HepG2 (cell line): ENCODE measurements around the gene ARL17B. TPM values are rescaled to one million over a fixed set of nuclear protein-coding genes. Genes with fewer than 3 reads are reported as not detected.
A peak's percentile ranks its signal among the peaks of the same experiment; 100 is the strongest.
"Not testable (repeated sequence)": the region's sequence is repeated elsewhere in the genome, so short reads cannot be mapped to it uniquely, and the experiment has no call there.

Experiments used
- ATAC-seq: fragments of 200-7000 bp; cut with Tn5 transposase; 3 replicates; pipeline ENCODE4 v1.9.1; 2020; ENCODE audit warnings: mild to moderate bottlenecking, moderate library complexity
- Bru-seq: library from RNA; stranded (reverse); fragments of 400-500 nt; gene quantifications from one replicate; lab custom pipeline; 2021; lab: Mats Ljungman, UMichigan
- BruChase-seq, 2 experiments: library from RNA; stranded (reverse); fragments of 400-500 nt; gene quantifications; one replicate each; lab custom pipeline; 2021; lab: Mats Ljungman, UMichigan
- BruUV-seq: library from RNA; stranded (reverse); fragments of 400-500 nt; replicated peaks from 2 replicates; lab custom pipeline; 2021; lab: Mats Ljungman, UMichigan
- CTCF ChIA-PET: fragments of 300-600 bp; formaldehyde crosslinking; extraction: SDS; loops from one replicate; lab custom pipeline; 2021; ENCODE audit warnings: low total read pairs, inconsistent platforms, low intra/inter-chr PET ratio; lab: Yijun Ruan, JAX
- POLR2A ChIA-PET: fragments of 350-600 bp; sonication (Branson Sonifier 250); formaldehyde crosslinking; loops from one replicate; lab custom pipeline; 2020; ENCODE audit warnings: antibody characterized with exemption, inconsistent platforms; lab: Yijun Ruan, JAX
- DNase-seq: peaks from one replicate; pipeline ENCODE4 v3.0.0-alpha.2; 2015; ENCODE audit warnings: low spot score
- FAIRE-seq: peaks from 3 replicates; lab custom pipeline; 2011; peaks lifted over from hg19 to GRCh38; lab: Jason Lieb, UNC
- H2AFZ ChIP-seq: one replicate; pipeline ENCODE4 v1.6.1; 2011; ENCODE audit warnings: low read length, inconsistent platforms
- H3K27ac ChIP-seq: fragments of 300-600 bp; 3 replicates; pipeline ENCODE4 v1.8.0; 2011; ENCODE audit warnings: mixed run types, mild to moderate bottlenecking, mixed read lengths, low read length, inconsistent platforms; ENCODE audit not compliant: insufficient read depth; ENCODE audit errors: extremely low read length
- H3K27me3 ChIP-seq, 2 experiments: fragments of 200-600 bp in 1 of 2; 2 replicates in 1 of 2; 3 replicates in 1 of 2; pipeline versions ENCODE4 v1.6.0 to v1.8.0; 2011; ENCODE audit warnings: low read length in 2 of 2, mild to moderate bottlenecking in 2 of 2, moderate library complexity in 2 of 2, inconsistent platforms in 1 of 2; ENCODE audit not compliant: insufficient read depth in 2 of 2, control insufficient read depth in 1 of 2
- H3K36me3 ChIP-seq, 2 experiments: fragments of 200-600 bp in 1 of 2; replicated peaks in 1 of 2; 2 replicates in 1 of 2; 3 replicates in 1 of 2; pipeline versions ENCODE4 v1.5.1 to v1.8.0; 2011; ENCODE audit warnings: low read length in 2 of 2, inconsistent platforms in 1 of 2; ENCODE audit not compliant: insufficient read depth in 2 of 2, control insufficient read depth in 1 of 2
- H3K4me1 ChIP-seq: 2 replicates; pipeline ENCODE4 v1.5.1; 2012; ENCODE audit warnings: low read length, inconsistent platforms; ENCODE audit not compliant: insufficient read depth
- H3K4me2 ChIP-seq: 2 replicates; pipeline ENCODE4 v1.6.0; 2011; ENCODE audit warnings: low read depth, low read length, inconsistent platforms
- H3K4me3 ChIP-seq, 3 experiments: fragments of 200-600 bp in 1 of 3; sonication (generic), shearing (Covaris generic) in 1 of 3; replicated peaks in 1 of 3; 2 replicates each; pipeline ENCODE4 v1.5.1; 2011 to 2016; ENCODE audit warnings: low read length in 3 of 3, inconsistent platforms in 2 of 3, low read depth in 2 of 3, mild to moderate bottlenecking in 2 of 3, control low read depth in 1 of 3, mixed read lengths in 1 of 3; ENCODE audit not compliant: insufficient read depth in 1 of 3
- H3K79me2 ChIP-seq: one replicate; pipeline ENCODE4 v1.6.1; 2011; ENCODE audit warnings: low read length, inconsistent platforms; ENCODE audit not compliant: insufficient read depth
- H3K9ac ChIP-seq: 2 replicates; pipeline ENCODE4 v1.6.0; 2011; ENCODE audit warnings: mild to moderate bottlenecking, low read depth, low read length, inconsistent platforms; ENCODE audit not compliant: insufficient read depth
- H3K9me3 ChIP-seq: 2 replicates; pipeline ENCODE4 v1.5.1; 2012; ENCODE audit warnings: mild to moderate bottlenecking, low read length
- H4K20me1 ChIP-seq: 2 replicates; pipeline ENCODE4 v1.6.0; 2011; ENCODE audit warnings: inconsistent platforms, mild to moderate bottlenecking, low read length, moderate library complexity; ENCODE audit not compliant: insufficient read depth
- HOXA3 ChIP-seq: sonication (generic); formaldehyde crosslinking; IDR thresholded peaks from 2 replicates; pipeline ENCODE4 v1.5.0; 2020; ENCODE audit warnings: missing genetic modification reagents
- NFYB ChIP-seq: sonication (generic); formaldehyde crosslinking; IDR thresholded peaks from 2 replicates; pipeline ENCODE4 v1.4.0; 2020; ENCODE audit warnings: missing genetic modification reagents
- NFYC ChIP-seq: IDR thresholded peaks from 2 replicates; pipeline ENCODE4 v1.6.1; 2016; ENCODE audit warnings: missing genetic modification reagents, missing compliant biosample characterization
- SAP130 ChIP-seq: IDR thresholded peaks from 2 replicates; pipeline ENCODE4 v1.6.1; 2016; ENCODE audit warnings: low read depth
- ZNF232 ChIP-seq: sonication (generic); formaldehyde crosslinking; IDR thresholded peaks from 2 replicates; pipeline ENCODE4 v1.4.0; 2020; ENCODE audit warnings: missing genetic modification reagents, borderline replicate concordance
- WGBS: methylation state at CpG from one replicate; pipeline ENCODE4 v1.1.6; 2017; ENCODE audit warnings: low lambda C conversion rate; 5-methylcytosine and 5-hydroxymethylcytosine counted together
- in situ Hi-C: cut with HindIII; loops from 2 replicates; pipeline ENCODE4 v1.10.0; 2017; ENCODE audit warnings: low pct_unique_long_range_greater_than_20kb; ENCODE audit not compliant: extremely low pct_ligation_motif_present
- intact Hi-C: fragments of 100-400 bp; cut with micrococcal nuclease; formaldehyde crosslinking; loops from one replicate; pipeline ENCODE4 v1.10.0; 2022; ENCODE audit not compliant: unreplicated experiment
- long read RNA-seq, 2 experiments: library from RNA in 1 of 2; library from polyadenylated mRNA in 1 of 2; stranded (forward) in 1 of 2; unstranded in 1 of 2; transcript quantifications; one replicate each; pipeline ENCODE4 v2.0.0, GENCODE V29; 2019 to 2022
- polyA minus RNA-seq, 3 experiments: library from RNA; depleted of rRNA, polyadenylated mRNA; stranded (reverse); fragments of >200 nt; gene quantifications; 2 replicates each; pipeline ENCODE4 v1.2.3, GENCODE V29; 2011; ENCODE audit warnings: low replicate concordance in 1 of 3
- polyA plus RNA-seq, 8 experiments: library from polyadenylated mRNA; depleted of rRNA in 3 of 8; stranded (reverse) in 7 of 8; unstranded in 1 of 8; fragments of >200 nt; fragmentation: Illumina TruSeq in 4 of 8; extraction: Trizol in 4 of 8; gene quantifications; 2 replicates each; pipeline versions ENCODE4 v1.2.1 to v1.2.3, GENCODE V29; 2011 to 2016; ENCODE audit warnings: low read depth in 4 of 8, missing spikeins in 1 of 8, mixed read lengths in 1 of 8; ENCODE audit not compliant: insufficient read depth in 1 of 8
- total RNA-seq, 5 experiments: library from RNA; depleted of rRNA; stranded (reverse); fragments of >200 nt; fragmentation: Illumina TruSeq; extraction: Trizol; gene quantifications; 2 replicates each; pipeline ENCODE4 v1.2.3, GENCODE V29; 2016; ENCODE audit warnings: low read depth in 1 of 5
- TF ChIP-seq, protein P1 (sequence below): sonication (generic); IDR thresholded peaks from 2 replicates; pipeline ENCODE4 v1.6.1; 2016; ENCODE audit warnings: low read depth, borderline replicate concordance
- TF ChIP-seq, protein P2 (sequence below): IDR thresholded peaks from 2 replicates; pipeline ENCODE4 v1.6.1; 2016; ENCODE audit warnings: low read depth
- TF ChIP-seq, protein P3 (sequence below): IDR thresholded peaks from 2 replicates; pipeline ENCODE4 v1.6.1; 2016; ENCODE audit warnings: control low read depth
- TF ChIP-seq, protein P4 (sequence below): sonication (generic); formaldehyde crosslinking; IDR thresholded peaks from 2 replicates; pipeline ENCODE4 v1.4.0; 2020; ENCODE audit warnings: low read depth, missing genetic modification reagents

ARL17B gene
- total RNA-seq (2016; rRNA removed; fragmentation: Illumina TruSeq; extraction: Trizol), result 25.8 and 37.0 TPM in 2 replicates
- total RNA-seq (2016; cell fraction: cytosol; rRNA removed; fragmentation: Illumina TruSeq; extraction: Trizol; ENCODE audit: low read depth), result 4.7 and 5.6 TPM in 2 replicates
- 23.9 and 36.6 TPM in 2 replicates for total RNA-seq (2016; cell fraction: insoluble cytoplasmic fraction; rRNA removed; fragmentation: Illumina TruSeq; extraction: Trizol)
- 7.5 and 7.9 TPM in 2 replicates for total RNA-seq (2016; cell fraction: membrane; rRNA removed; fragmentation: Illumina TruSeq; extraction: Trizol)
- total RNA-seq (2016; cell fraction: nucleus; rRNA removed; fragmentation: Illumina TruSeq; extraction: Trizol), result 25.6 and 36.8 TPM in 2 replicates
- polyA plus RNA-seq (2011; rRNA removed), result 13.9 and 14.2 TPM in 2 replicates
- 8.1 and 9.1 TPM in 2 replicates for polyA plus RNA-seq (2011; cell fraction: cytosol; rRNA removed)
- polyA plus RNA-seq (2011; cell fraction: nucleus; rRNA removed), result 9.0 and 10.9 TPM in 2 replicates
- polyA plus RNA-seq (2012), result 7.9 and 12.4 TPM in 2 replicates
- 7.0 and 7.7 TPM in 2 replicates for polyA plus RNA-seq (2016; cell fraction: cytosol; fragmentation: Illumina TruSeq; extraction: Trizol; ENCODE audit: low read depth)
- polyA plus RNA-seq (2016; cell fraction: insoluble cytoplasmic fraction; fragmentation: Illumina TruSeq; extraction: Trizol; ENCODE audit: low read depth), result 43.2 and 44.2 TPM in 2 replicates
- polyA plus RNA-seq (2016; cell fraction: membrane; fragmentation: Illumina TruSeq; extraction: Trizol; ENCODE audit: low read depth), result 5.9 and 7.1 TPM in 2 replicates
- polyA plus RNA-seq (2016; cell fraction: nucleus; fragmentation: Illumina TruSeq; extraction: Trizol; ENCODE audit: insufficient read depth, low read depth), result 44.3 and 44.6 TPM in 2 replicates
- 3.3 and 4.5 TPM in 2 replicates for polyA minus RNA-seq (2011; rRNA and poly(A)+ RNA removed; ENCODE audit: low replicate concordance)
- polyA minus RNA-seq (2011; cell fraction: cytosol; rRNA and poly(A)+ RNA removed), result 3.2 and 5.4 TPM in 2 replicates
- 13.3 and 16.2 TPM in 2 replicates for polyA minus RNA-seq (2011; cell fraction: nucleus; rRNA and poly(A)+ RNA removed)
- Bru-seq, nascent RNA, result percentile 50 among the genes with signal in this experiment
- percentile 53 among the genes with signal in this experiment for BruChase-seq, experiment 1, labeled RNA remaining after a 6-hour chase
- BruChase-seq, experiment 2, labeled RNA remaining after a 2-hour chase, result percentile 63 among the genes with signal in this experiment
- long read RNA-seq, experiment 1, transcript ARL17B-202 (4 exons, 743 nt), result major isoform, 7 of 23 reads
- long read RNA-seq, experiment 1, partial matches to known transcripts, result 0 of 23 reads
- long read RNA-seq, experiment 1, other reads (novel, unspliced or antisense), result 15 of 23 reads
- long read RNA-seq, experiment 2, partial matches to known transcripts, result 2 of 22 reads
- long read RNA-seq, experiment 2, other reads (novel, unspliced or antisense), result 16 of 22 reads

DNA sequence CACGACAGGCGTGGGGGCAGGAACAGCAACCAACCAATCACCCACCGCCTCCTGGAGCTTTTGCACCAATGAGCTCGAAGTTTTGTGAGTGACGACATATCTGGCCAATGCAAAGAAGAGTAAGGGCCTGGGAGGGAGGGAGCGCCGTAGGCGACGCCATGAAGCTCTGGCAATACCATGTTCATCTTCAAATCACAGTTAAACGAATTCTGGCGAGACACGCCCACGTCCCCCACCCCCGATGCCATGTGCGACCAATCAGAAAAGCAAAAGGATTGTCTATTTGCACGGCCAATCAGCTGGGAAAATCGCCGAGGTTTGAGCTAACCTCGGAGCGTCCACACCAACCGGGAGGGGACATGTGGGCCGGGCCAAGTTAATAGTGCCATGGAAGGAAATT, at the start of gene ARL17B:
Gene ARL17B (minus strand): TSS at position 12 of the 400 bp plus-strand sequence. CDS start 3,369 bp downstream, outside the sequence.
- H3K79me2 ChIP-seq, H3K4me3 ChIP-seq, H3K4me1 ChIP-seq, H3K27me3 ChIP-seq, in situ Hi-C loops, H3K36me3 ChIP-seq, CTCF ChIA-PET, H3K27ac ChIP-seq, H3K9me3 ChIP-seq, H3K4me2 ChIP-seq, H2AFZ ChIP-seq, H4K20me1 ChIP-seq, POLR2A ChIA-PET, intact Hi-C loops, H3K9ac ChIP-seq, DNase-seq: not testable (repeated sequence)
- TSS peak; percentile 79 for BruUV-seq
- WGBS, result no CpG with 5 or more reads among the region's 22 CpGs
- peak; percentile 77 for TF ChIP-seq SAP130 (CRISPR knock-in tag)
- TF ChIP-seq ZNF232, result peak; percentile 95
- TF ChIP-seq, protein P1, sequence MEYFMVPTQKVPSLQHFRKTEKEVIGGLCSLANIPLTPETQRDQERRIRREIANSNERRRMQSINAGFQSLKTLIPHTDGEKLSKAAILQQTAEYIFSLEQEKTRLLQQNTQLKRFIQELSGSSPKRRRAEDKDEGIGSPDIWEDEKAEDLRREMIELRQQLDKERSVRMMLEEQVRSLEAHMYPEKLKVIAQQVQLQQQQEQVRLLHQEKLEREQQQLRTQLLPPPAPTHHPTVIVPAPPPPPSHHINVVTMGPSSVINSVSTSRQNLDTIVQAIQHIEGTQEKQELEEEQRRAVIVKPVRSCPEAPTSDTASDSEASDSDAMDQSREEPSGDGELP, result peak; percentile 44; the same call in 1 of the 2 replicates
- peak; percentile 21; the same call in 1 of the 2 replicates for TF ChIP-seq HOXA3 (CRISPR knock-in tag)
- TF ChIP-seq NFYC (CRISPR knock-in tag), result peak; percentile 78
- TF ChIP-seq, protein P2, sequence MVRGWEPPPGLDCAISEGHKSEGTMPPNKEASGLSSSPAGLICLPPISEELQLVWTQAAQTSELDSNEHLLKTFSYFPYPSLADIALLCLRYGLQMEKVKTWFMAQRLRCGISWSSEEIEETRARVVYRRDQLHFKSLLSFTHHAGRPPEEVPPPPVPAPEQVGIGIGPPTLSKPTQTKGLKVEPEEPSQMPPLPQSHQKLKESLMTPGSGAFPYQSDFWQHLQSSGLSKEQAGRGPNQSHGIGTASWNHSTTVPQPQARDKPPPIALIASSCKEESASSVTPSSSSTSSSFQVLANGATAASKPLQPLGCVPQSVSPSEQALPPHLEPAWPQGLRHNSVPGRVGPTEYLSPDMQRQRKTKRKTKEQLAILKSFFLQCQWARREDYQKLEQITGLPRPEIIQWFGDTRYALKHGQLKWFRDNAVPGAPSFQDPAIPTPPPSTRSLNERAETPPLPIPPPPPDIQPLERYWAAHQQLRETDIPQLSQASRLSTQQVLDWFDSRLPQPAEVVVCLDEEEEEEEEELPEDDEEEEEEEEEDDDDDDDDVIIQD (CRISPR knock-in tag), result peak; percentile 90
- TF ChIP-seq, protein P3, sequence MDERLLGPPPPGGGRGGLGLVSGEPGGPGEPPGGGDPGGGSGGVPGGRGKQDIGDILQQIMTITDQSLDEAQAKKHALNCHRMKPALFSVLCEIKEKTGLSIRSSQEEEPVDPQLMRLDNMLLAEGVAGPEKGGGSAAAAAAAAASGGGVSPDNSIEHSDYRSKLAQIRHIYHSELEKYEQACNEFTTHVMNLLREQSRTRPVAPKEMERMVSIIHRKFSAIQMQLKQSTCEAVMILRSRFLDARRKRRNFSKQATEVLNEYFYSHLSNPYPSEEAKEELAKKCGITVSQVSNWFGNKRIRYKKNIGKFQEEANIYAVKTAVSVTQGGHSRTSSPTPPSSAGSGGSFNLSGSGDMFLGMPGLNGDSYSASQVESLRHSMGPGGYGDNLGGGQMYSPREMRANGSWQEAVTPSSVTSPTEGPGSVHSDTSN, result peak; percentile 78
- TF ChIP-seq NFYB (CRISPR knock-in tag), result peak; percentile 76
- TF ChIP-seq, protein P4, sequence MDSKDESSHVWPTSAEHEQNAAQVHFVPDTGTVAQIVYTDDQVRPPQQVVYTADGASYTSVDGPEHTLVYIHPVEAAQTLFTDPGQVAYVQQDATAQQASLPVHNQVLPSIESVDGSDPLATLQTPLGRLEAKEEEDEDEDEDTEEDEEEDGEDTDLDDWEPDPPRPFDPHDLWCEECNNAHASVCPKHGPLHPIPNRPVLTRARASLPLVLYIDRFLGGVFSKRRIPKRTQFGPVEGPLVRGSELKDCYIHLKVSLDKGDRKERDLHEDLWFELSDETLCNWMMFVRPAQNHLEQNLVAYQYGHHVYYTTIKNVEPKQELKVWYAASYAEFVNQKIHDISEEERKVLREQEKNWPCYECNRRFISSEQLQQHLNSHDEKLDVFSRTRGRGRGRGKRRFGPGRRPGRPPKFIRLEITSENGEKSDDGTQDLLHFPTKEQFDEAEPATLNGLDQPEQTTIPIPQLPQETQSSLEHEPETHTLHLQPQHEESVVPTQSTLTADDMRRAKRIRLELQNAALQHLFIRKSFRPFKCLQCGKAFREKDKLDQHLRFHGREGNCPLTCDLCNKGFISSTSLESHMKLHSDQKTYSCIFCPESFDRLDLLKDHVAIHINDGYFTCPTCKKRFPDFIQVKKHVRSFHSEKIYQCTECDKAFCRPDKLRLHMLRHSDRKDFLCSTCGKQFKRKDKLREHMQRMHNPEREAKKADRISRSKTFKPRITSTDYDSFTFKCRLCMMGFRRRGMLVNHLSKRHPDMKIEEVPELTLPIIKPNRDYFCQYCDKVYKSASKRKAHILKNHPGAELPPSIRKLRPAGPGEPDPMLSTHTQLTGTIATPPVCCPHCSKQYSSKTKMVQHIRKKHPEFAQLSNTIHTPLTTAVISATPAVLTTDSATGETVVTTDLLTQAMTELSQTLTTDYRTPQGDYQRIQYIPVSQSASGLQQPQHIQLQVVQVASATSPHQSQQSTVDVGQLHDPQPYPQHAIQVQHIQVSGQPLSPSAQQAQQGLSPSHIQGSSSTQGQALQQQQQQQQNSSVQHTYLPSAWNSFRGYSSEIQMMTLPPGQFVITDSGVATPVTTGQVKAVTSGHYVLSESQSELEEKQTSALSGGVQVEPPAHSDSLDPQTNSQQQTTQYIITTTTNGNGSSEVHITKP (CRISPR knock-in tag), result 0 out of 2 replicates have a peak, but pooled peaks have one; percentile 33
- FAIRE-seq (peak; percentile 97), ATAC-seq (peak; percentile 97)
